BLaER1 treated with 17β-estradiol and CSF1 and Interleukin-3, amounts not matched to agents 10 nM and 100 nM (cell line): ENCODE data around the gene JAK1.

Source experiments
- H3K27ac ChIP-seq, 11 experiments: shearing (Covaris generic); formaldehyde crosslinking; 2 replicates each; pipeline ENCODE4 v1.8.1; 2022
- H3K27me3 ChIP-seq, 11 experiments: shearing (Covaris generic); formaldehyde crosslinking; 2 replicates each; pipeline ENCODE4 v1.8.1; 2022
- H3K36me3 ChIP-seq, 11 experiments: shearing (Covaris generic); formaldehyde crosslinking; 2 replicates each; pipeline ENCODE4 v1.8.1; 2022
- H3K4me1 ChIP-seq, 10 experiments: shearing (Covaris generic); formaldehyde crosslinking; 2 replicates each; pipeline ENCODE4 v1.8.1; 2022
- H3K4me2 ChIP-seq, 11 experiments: shearing (Covaris generic); formaldehyde crosslinking; 2 replicates each; pipeline ENCODE4 v1.8.1; 2022
- H3K4me3 ChIP-seq, 10 experiments: shearing (Covaris generic); formaldehyde crosslinking; 2 replicates each; pipeline ENCODE4 v1.8.1; 2022
- H3K9ac ChIP-seq, 11 experiments: shearing (Covaris generic); formaldehyde crosslinking; 2 replicates each; pipeline ENCODE4 v1.8.1; 2022
- H3K9me3 ChIP-seq, 11 experiments: shearing (Covaris generic); formaldehyde crosslinking; replicated peaks in 1 of 11; 2 replicates each; pipeline ENCODE4 v1.8.1; 2022
- H4K20me1 ChIP-seq, 11 experiments: shearing (Covaris generic); formaldehyde crosslinking; 2 replicates each; pipeline ENCODE4 v1.8.1; 2022
- Cebpa-rat ChIP-seq, 11 experiments: shearing (Covaris generic); IDR thresholded peaks; 2 replicates each; pipeline ENCODE4 v1.8.1; 2022

The JAK1 gene

DNA sequence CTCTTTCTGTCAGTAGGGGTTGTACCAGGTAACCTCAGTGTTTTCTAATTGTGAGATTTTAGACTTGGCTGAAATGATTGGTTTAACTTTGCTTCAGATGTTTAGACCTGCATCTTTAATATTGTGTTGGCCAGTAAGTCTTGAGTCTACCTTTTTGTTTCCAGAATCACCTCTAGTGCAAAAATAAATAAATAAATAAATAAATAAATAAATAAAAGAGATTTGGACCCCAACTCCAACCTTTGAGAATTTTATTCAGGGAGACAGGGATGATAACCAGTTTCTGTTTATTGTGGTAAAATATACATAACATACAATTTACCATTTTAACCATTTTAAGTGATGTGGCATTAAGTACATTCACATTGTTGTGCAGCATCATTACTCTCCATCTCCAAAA is 157.0 kb downstream of the JAK1 start:
- TF ChIP-seq Cebpa-rat (IDR thresholded peaks at IDR 0.05): no peak
- H3K4me2 ChIP-seq: no peak overlapping the region
- peaks cover 0 to 41% (median 16%) of the 10 kb centered on the region in 11 experiments; a peak in 14 of 22 replicates for H3K36me3 ChIP-seq
- H3K27ac ChIP-seq: no peak overlapping the region
- no peak overlapping the region for H3K9ac ChIP-seq
- no peaks in the 10 kb centered on the region for H3K4me1 ChIP-seq
- H3K27me3 ChIP-seq: no peaks in the 10 kb centered on the region
- no peaks in the 10 kb centered on the region for H3K9me3 ChIP-seq
- H3K4me3 ChIP-seq: no peak overlapping the region
- H4K20me1 ChIP-seq: no peaks in the 10 kb centered on the region

DNA sequence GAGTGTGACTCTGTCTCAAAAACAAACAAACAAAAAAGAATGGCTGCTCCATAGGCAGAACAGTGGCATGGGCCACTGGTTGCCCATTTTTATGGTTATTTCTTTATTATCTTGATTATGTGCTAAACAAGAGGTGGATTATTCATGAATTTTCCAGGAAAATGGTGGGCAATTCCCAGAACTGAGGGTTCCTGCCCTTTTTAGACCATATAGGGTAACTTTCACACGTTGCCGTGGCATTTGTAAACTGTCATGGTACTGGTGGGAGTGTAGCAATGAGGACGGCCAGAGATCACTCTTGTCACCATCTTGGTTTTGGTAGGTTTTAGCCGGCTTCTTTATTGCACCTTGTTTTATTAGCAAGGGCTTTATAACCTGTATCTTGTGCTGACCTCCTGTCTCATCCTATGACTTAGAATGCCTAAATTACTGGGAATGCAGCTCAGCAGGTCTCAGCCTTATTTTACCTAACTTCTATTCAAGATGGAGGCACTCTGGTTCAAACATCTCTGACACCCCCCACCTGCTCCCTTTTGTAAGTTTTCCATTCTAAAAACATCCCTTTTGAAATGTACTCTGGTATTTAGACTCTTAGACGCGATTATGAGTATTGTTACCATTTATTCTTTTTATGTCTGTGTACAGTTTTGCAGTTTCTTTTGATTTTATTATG is 164.4 kb downstream of the JAK1 start:
- no peak overlapping the region for H3K4me3 ChIP-seq
- H3K27me3 ChIP-seq: no peaks in the 10 kb centered on the region
- no peak for TF ChIP-seq Cebpa-rat (IDR thresholded peaks at IDR 0.05)
- H4K20me1 ChIP-seq: no peaks in the 10 kb centered on the region
- peaks cover 0 to 45% (median 11%) of the 10 kb centered on the region in 11 experiments; a peak in 11 of 22 replicates for H3K36me3 ChIP-seq
- no peak overlapping the region for H3K27ac ChIP-seq
- H3K4me2 ChIP-seq: no peak overlapping the region
- peaks cover 0 to 9% (median 3%) of the 10 kb centered on the region in 11 experiments; a peak in 8 of 22 replicates for H3K9me3 ChIP-seq
- no peak overlapping the region for H3K9ac ChIP-seq
- H3K4me1 ChIP-seq: no peaks in the 10 kb centered on the region

DNA sequence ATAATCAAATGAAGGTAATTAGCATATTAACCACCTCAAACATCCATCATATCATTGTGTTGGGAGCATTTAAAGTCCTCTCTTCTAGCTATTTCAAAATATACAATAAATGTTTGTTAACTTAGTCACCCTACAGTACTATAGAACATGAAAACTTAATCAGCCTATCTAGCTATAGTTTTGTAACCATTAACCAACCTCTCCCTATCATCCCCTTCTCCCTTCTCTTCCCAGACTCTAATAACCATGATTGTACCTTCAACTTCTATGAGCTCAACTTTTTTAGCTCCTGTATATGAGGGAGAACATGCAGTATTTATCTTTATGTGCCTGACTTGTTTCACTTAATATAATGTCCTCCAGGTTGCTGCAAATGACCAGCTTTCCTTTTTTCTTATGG is 167.5 kb downstream of the JAK1 start:
- H3K4me2 ChIP-seq: no peak overlapping the region
- no peaks in the 10 kb centered on the region for H3K4me1 ChIP-seq
- H3K4me3 ChIP-seq: no peak overlapping the region
- no peaks in the 10 kb centered on the region for H4K20me1 ChIP-seq
- H3K9ac ChIP-seq: no peak overlapping the region
- H3K9me3 ChIP-seq: peaks cover 0 to 11% (median 3%) of the 10 kb centered on the region in 11 experiments; a peak in 8 of 22 replicates
- no peak overlapping the region for H3K27ac ChIP-seq
- H3K36me3 ChIP-seq: peaks cover 0 to 34% (median 2%) of the 10 kb centered on the region in 11 experiments; a peak in 6 of 22 replicates
- H3K27me3 ChIP-seq: no peaks in the 10 kb centered on the region
- no peak for TF ChIP-seq Cebpa-rat (IDR thresholded peaks at IDR 0.05)

DNA sequence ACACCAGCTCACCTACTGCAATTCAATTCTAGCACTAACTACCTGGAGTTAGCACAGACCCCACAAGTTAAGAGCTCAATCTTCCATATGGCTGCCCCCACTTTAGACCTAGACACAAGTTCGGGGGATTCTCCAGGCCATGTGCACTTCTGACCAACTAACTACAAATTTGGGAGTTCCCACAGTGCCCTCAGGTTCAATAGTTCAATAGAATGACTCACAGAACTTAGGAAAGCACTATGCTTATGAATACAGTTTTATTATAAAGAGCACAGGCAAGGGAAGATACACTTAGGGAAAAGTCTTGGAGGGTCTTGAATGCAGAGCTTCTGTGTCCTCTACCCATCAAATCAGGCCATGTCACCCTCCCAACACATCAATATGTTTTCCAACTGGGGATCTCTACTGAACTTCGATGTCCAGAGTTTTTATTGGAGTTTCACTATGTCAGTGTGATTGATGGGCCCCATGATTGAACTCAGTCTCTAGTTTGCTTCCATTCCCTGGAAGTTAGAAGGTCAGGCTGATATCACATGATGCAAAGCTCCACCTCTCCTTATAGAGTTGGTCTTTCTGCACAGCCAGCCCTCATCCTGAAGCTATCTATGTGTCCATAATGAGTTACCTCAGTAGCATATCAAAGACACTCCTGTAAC is 175.4 kb downstream of the JAK1 start:
- Histone ChIP-seq H3K4me3 (no peak overlapping the region), H3K27ac (no peak overlapping the region), H4K20me1 (no peaks in the 10 kb centered on the region), H3K27me3 (no peaks in the 10 kb centered on the region), H3K4me1 (peaks cover 0 to 4% (median 0%) of the 10 kb centered on the region in 10 experiments; a peak in 2 of 20 replicates), H3K9ac (no peak overlapping the region), H3K4me2 (no peak overlapping the region), H3K9me3 (peaks cover 13 to 27% (median 19%) of the 10 kb centered on the region in 11 experiments), H3K36me3 (peaks cover 5 to 68% (median 41%) of the 10 kb centered on the region in 11 experiments; a peak in 20 of 22 replicates)
- TF ChIP-seq Cebpa-rat (IDR thresholded peaks at IDR 0.05): no peak
